HepG2 (cell line): Measurements from ENCODE around the gene CHMP1A. TPM values are rescaled to one million over a fixed set of nuclear protein-coding genes. Genes with fewer than 3 reads are reported as not detected.

Source experiments
- ATAC-seq: fragments of 200-7000 bp; cut with Tn5 transposase; 3 replicates; pipeline ENCODE4 v1.9.1; 2020; ENCODE audit warnings: mild to moderate bottlenecking, moderate library complexity
- BruUV-seq: library from RNA; stranded (reverse); fragments of 400-500 nt; replicated peaks from 2 replicates; lab custom pipeline; 2021; lab: Mats Ljungman, UMichigan
- CTCF ChIA-PET: fragments of 300-600 bp; formaldehyde crosslinking; extraction: SDS; loops from one replicate; lab custom pipeline; 2021; ENCODE audit warnings: low total read pairs, inconsistent platforms, low intra/inter-chr PET ratio; lab: Yijun Ruan, JAX
- POLR2A ChIA-PET: fragments of 350-600 bp; sonication (Branson Sonifier 250); formaldehyde crosslinking; loops from one replicate; lab custom pipeline; 2020; ENCODE audit warnings: antibody characterized with exemption, inconsistent platforms; lab: Yijun Ruan, JAX
- DNase-seq: peaks from one replicate; pipeline ENCODE4 v3.0.0-alpha.2; 2015; ENCODE audit warnings: low spot score
- FAIRE-seq: peaks from 3 replicates; lab custom pipeline; 2011; peaks lifted over from hg19 to GRCh38; lab: Jason Lieb, UNC
- H2AFZ ChIP-seq: one replicate; pipeline ENCODE4 v1.6.1; 2011; ENCODE audit warnings: low read length, inconsistent platforms
- H3K27ac ChIP-seq: fragments of 300-600 bp; 3 replicates; pipeline ENCODE4 v1.8.0; 2011; ENCODE audit warnings: mixed run types, mild to moderate bottlenecking, mixed read lengths, low read length, inconsistent platforms; ENCODE audit not compliant: insufficient read depth; ENCODE audit errors: extremely low read length
- H3K27me3 ChIP-seq, 2 experiments: fragments of 200-600 bp in 1 of 2; 2 replicates in 1 of 2; 3 replicates in 1 of 2; pipeline versions ENCODE4 v1.6.0 to v1.8.0; 2011; ENCODE audit warnings: low read length in 2 of 2, mild to moderate bottlenecking in 2 of 2, moderate library complexity in 2 of 2, inconsistent platforms in 1 of 2; ENCODE audit not compliant: insufficient read depth in 2 of 2, control insufficient read depth in 1 of 2
- H3K36me3 ChIP-seq, 2 experiments: fragments of 200-600 bp in 1 of 2; replicated peaks in 1 of 2; 2 replicates in 1 of 2; 3 replicates in 1 of 2; pipeline versions ENCODE4 v1.5.1 to v1.8.0; 2011; ENCODE audit warnings: low read length in 2 of 2, inconsistent platforms in 1 of 2; ENCODE audit not compliant: insufficient read depth in 2 of 2, control insufficient read depth in 1 of 2
- H3K4me1 ChIP-seq: 2 replicates; pipeline ENCODE4 v1.5.1; 2012; ENCODE audit warnings: low read length, inconsistent platforms; ENCODE audit not compliant: insufficient read depth
- H3K4me2 ChIP-seq: 2 replicates; pipeline ENCODE4 v1.6.0; 2011; ENCODE audit warnings: low read depth, low read length, inconsistent platforms
- H3K4me3 ChIP-seq, 3 experiments: fragments of 200-600 bp in 1 of 3; sonication (generic), shearing (Covaris generic) in 1 of 3; replicated peaks in 1 of 3; 2 replicates each; pipeline ENCODE4 v1.5.1; 2011 to 2016; ENCODE audit warnings: low read length in 3 of 3, inconsistent platforms in 2 of 3, low read depth in 2 of 3, mild to moderate bottlenecking in 2 of 3, control low read depth in 1 of 3, mixed read lengths in 1 of 3; ENCODE audit not compliant: insufficient read depth in 1 of 3
- H3K79me2 ChIP-seq: one replicate; pipeline ENCODE4 v1.6.1; 2011; ENCODE audit warnings: low read length, inconsistent platforms; ENCODE audit not compliant: insufficient read depth
- H3K9ac ChIP-seq: 2 replicates; pipeline ENCODE4 v1.6.0; 2011; ENCODE audit warnings: mild to moderate bottlenecking, low read depth, low read length, inconsistent platforms; ENCODE audit not compliant: insufficient read depth
- H3K9me3 ChIP-seq: 2 replicates; pipeline ENCODE4 v1.5.1; 2012; ENCODE audit warnings: mild to moderate bottlenecking, low read length
- H4K20me1 ChIP-seq: 2 replicates; pipeline ENCODE4 v1.6.0; 2011; ENCODE audit warnings: inconsistent platforms, mild to moderate bottlenecking, low read length, moderate library complexity; ENCODE audit not compliant: insufficient read depth
- CAMTA2 ChIP-seq: sonication (generic); formaldehyde crosslinking; IDR thresholded peaks from 2 replicates; pipeline ENCODE4 v1.4.0; 2020; ENCODE audit warnings: mild to moderate bottlenecking, missing genetic modification reagents, borderline replicate concordance
- FOXJ3 ChIP-seq: sonication (generic); formaldehyde crosslinking; IDR thresholded peaks from 2 replicates; pipeline ENCODE4 v1.4.0; 2020; ENCODE audit warnings: missing genetic modification reagents, mild to moderate bottlenecking, borderline replicate concordance
- HBP1 ChIP-seq: IDR thresholded peaks from 2 replicates; pipeline ENCODE4 v1.6.1; 2016; ENCODE audit warnings: low read depth, control low read depth
- HNF4G ChIP-seq, 2 experiments: sonication (generic) in 1 of 2; formaldehyde crosslinking in 1 of 2; IDR thresholded peaks; 2 replicates each; pipeline versions ENCODE4 v1.4.0 to v1.6.1; 2011 to 2020; ENCODE audit warnings: borderline replicate concordance in 2 of 2, low read depth in 2 of 2, mild to moderate bottlenecking in 2 of 2, low read length in 1 of 2, missing genetic modification reagents in 1 of 2, moderate library complexity in 1 of 2
- MED1 ChIP-seq: sonication (generic); formaldehyde crosslinking; IDR thresholded peaks from 2 replicates; pipeline ENCODE4 v1.4.0; 2020; ENCODE audit warnings: missing genetic modification reagents
- NR2F2 ChIP-seq: IDR thresholded peaks from 2 replicates; pipeline ENCODE4 v1.6.1; 2012; ENCODE audit warnings: low read depth, inconsistent platforms, borderline replicate concordance
- RAD21 ChIP-seq: fragments of 450-650 bp; formaldehyde crosslinking; IDR thresholded peaks from 2 replicates; pipeline ENCODE4 v1.5.0; 2020; ENCODE audit warnings: mild to moderate bottlenecking
- RBAK ChIP-seq: sonication (generic); formaldehyde crosslinking; IDR thresholded peaks from 2 replicates; pipeline ENCODE4 v1.5.1; 2020; ENCODE audit warnings: mild to moderate bottlenecking, missing genetic modification reagents
- RXRB ChIP-seq: IDR thresholded peaks from 2 replicates; pipeline ENCODE4 v1.6.1; 2016; ENCODE audit warnings: borderline replicate concordance, missing genetic modification reagents, missing compliant biosample characterization
- SOX6 ChIP-seq, 2 experiments: fragments of 450-650 bp in 1 of 2; sonication (generic) in 1 of 2; formaldehyde crosslinking in 1 of 2; IDR thresholded peaks; 2 replicates each; pipeline versions ENCODE4 v1.4.0 to v1.6.1; 2017 to 2020; ENCODE audit warnings: antibody characterized with exemption in 1 of 2, mild to moderate bottlenecking in 1 of 2, missing genetic modification reagents in 1 of 2
- TARDBP ChIP-seq: sonication (generic); formaldehyde crosslinking; IDR thresholded peaks from 2 replicates; pipeline ENCODE4 v1.8.0; 2022; ENCODE audit warnings: mild to moderate bottlenecking, missing genetic modification reagents
- TOE1 ChIP-seq: sonication (generic); formaldehyde crosslinking; IDR thresholded peaks from 2 replicates; pipeline ENCODE4 v1.4.0; 2020; ENCODE audit warnings: mild to moderate bottlenecking, missing genetic modification reagents
- ZNF230 ChIP-seq: sonication (generic); formaldehyde crosslinking; IDR thresholded peaks from 2 replicates; pipeline ENCODE4 v1.4.0; 2020; ENCODE audit warnings: mild to moderate bottlenecking, missing genetic modification reagents
- ZNF556 ChIP-seq: sonication (generic); formaldehyde crosslinking; IDR thresholded peaks from 2 replicates; pipeline ENCODE4 v1.4.0; 2020; ENCODE audit warnings: mild to moderate bottlenecking, missing genetic modification reagents, borderline replicate concordance
- ZNF564 ChIP-seq: sonication (generic); formaldehyde crosslinking; IDR thresholded peaks from 2 replicates; pipeline ENCODE4 v1.8.1; 2023; ENCODE audit warnings: mild to moderate bottlenecking, missing genetic modification reagents
- ZNF724P ChIP-seq: sonication (generic); formaldehyde crosslinking; IDR thresholded peaks from 2 replicates; pipeline ENCODE4 v1.8.0; 2022; ENCODE audit warnings: missing genetic modification reagents, borderline replicate concordance
- ZNF772 ChIP-seq: sonication (generic); formaldehyde crosslinking; IDR thresholded peaks from 2 replicates; pipeline ENCODE4 v1.5.0; 2020; ENCODE audit warnings: mild to moderate bottlenecking, missing genetic modification reagents
- WGBS: methylation state at CpG from one replicate; pipeline ENCODE4 v1.1.6; 2017; ENCODE audit warnings: low lambda C conversion rate; 5-methylcytosine and 5-hydroxymethylcytosine counted together
- in situ Hi-C: cut with HindIII; loops from 2 replicates; pipeline ENCODE4 v1.10.0; 2017; ENCODE audit warnings: low pct_unique_long_range_greater_than_20kb; ENCODE audit not compliant: extremely low pct_ligation_motif_present
- intact Hi-C: fragments of 100-400 bp; cut with micrococcal nuclease; formaldehyde crosslinking; loops from one replicate; pipeline ENCODE4 v1.10.0; 2022; ENCODE audit not compliant: unreplicated experiment
- polyA plus RNA-seq, 8 experiments: library from polyadenylated mRNA; depleted of rRNA in 3 of 8; stranded (reverse) in 7 of 8; unstranded in 1 of 8; fragments of >200 nt; fragmentation: Illumina TruSeq in 4 of 8; extraction: Trizol in 4 of 8; gene quantifications; 2 replicates each; pipeline versions ENCODE4 v1.2.1 to v1.2.3, GENCODE V29; 2011 to 2016; ENCODE audit warnings: low read depth in 4 of 8, missing spikeins in 1 of 8, mixed read lengths in 1 of 8; ENCODE audit not compliant: insufficient read depth in 1 of 8
- total RNA-seq, 5 experiments: library from RNA; depleted of rRNA; stranded (reverse); fragments of >200 nt; fragmentation: Illumina TruSeq; extraction: Trizol; gene quantifications; 2 replicates each; pipeline ENCODE4 v1.2.3, GENCODE V29; 2016; ENCODE audit warnings: low read depth in 1 of 5
- TF ChIP-seq, protein P1 (sequence below): sonication (generic); formaldehyde crosslinking; IDR thresholded peaks from 2 replicates; pipeline ENCODE4 v1.4.0; 2020; ENCODE audit warnings: low read depth, mild to moderate bottlenecking, missing genetic modification reagents
- TF ChIP-seq, protein P2 (sequence below): IDR thresholded peaks from 2 replicates; pipeline ENCODE4 v1.6.1; 2016; ENCODE audit warnings: mild to moderate bottlenecking, missing biosample characterization, missing genetic modification reagents

CHMP1A gene
- total and polyA plus RNA-seq, 2 of the 13 experiments (the other 11 are each of a cell fraction or from before 2014, with no cell fraction given) = 69.4 to 73.3 TPM

- Histone ChIP-seq H3K9ac (peak overlapping the region; percentile 29; the same call in 1 of the 2 replicates), H3K4me3 (peak overlapping the region in 2 of 3 experiments; percentile 17 to 18; a peak in 3 of 6 replicates), H3K36me3 (peaks cover 5 to 12% of the 10 kb centered on the region in 2 experiments; a peak in 2 of 5 replicates), H4K20me1 (no peaks in the 10 kb centered on the region), H3K4me2 (peak overlapping the region; percentile 56), H3K79me2 (peaks cover under 1% of the 10 kb centered on the region), H2AFZ (no peak overlapping the region), H3K27ac (peak overlapping the region; percentile 30), H3K9me3 (no peaks in the 10 kb centered on the region), H3K4me1 (peaks cover 71% of the 10 kb centered on the region), H3K27me3 (no peaks in the 10 kb centered on the region)
- ATAC-seq (peak; percentile 49), FAIRE-seq (peak; percentile 43), DNase-seq (peak; percentile 32)
- ChIA-PET CTCF (no interaction called here), POLR2A (interaction anchor here (0.7 to 1.8 kb wide), 5 partner anchors 9 to 225 kb away, joined by 3 to 8 read pairs (median 5); partner anchors contain the start of genes MC1R and TCF25)
- BruUV-seq = no TSS peak
- intact Hi-C loops = no loop called here
- in situ Hi-C loops = no loop called here
- WGBS = 66% methylated on average over 16 of the region's 32 CpGs
- TF ChIP-seq, protein P1, sequence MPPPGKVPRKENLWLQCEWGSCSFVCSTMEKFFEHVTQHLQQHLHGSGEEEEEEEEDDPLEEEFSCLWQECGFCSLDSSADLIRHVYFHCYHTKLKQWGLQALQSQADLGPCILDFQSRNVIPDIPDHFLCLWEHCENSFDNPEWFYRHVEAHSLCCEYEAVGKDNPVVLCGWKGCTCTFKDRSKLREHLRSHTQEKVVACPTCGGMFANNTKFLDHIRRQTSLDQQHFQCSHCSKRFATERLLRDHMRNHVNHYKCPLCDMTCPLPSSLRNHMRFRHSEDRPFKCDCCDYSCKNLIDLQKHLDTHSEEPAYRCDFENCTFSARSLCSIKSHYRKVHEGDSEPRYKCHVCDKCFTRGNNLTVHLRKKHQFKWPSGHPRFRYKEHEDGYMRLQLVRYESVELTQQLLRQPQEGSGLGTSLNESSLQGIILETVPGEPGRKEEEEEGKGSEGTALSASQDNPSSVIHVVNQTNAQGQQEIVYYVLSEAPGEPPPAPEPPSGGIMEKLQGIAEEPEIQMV (CRISPR knock-in tag) = peak; percentile 21; the same call in 1 of the 2 replicates
- TF ChIP-seq ZNF772 (CRISPR knock-in tag) (no peak; the same call in 1 of the 2 replicates), MED1 (CRISPR knock-in tag) (peak; percentile 66), RAD21 (CRISPR knock-in tag) (no peak), ZNF556 (CRISPR knock-in tag) (no peak; the same call in 1 of the 2 replicates), NR2F2 (peak; percentile 85; the same call in 1 of the 2 replicates), TARDBP (peak; percentile 52; the same call in 1 of the 2 replicates), ZNF724P (peak; percentile 50; the same call in 1 of the 2 replicates), ZNF230 (CRISPR knock-in tag) (peak; percentile 4; the same call in 1 of the 2 replicates), FOXJ3 (CRISPR knock-in tag) (no peak), TOE1 (CRISPR knock-in tag) (no peak), RXRB (CRISPR knock-in tag) (peak; percentile 95), CAMTA2 (CRISPR knock-in tag) (no peak), SOX6 (IDR thresholded peaks at IDR 0.05) (no peak), SOX6 (CRISPR knock-in tag; IDR thresholded peaks at IDR 0.05) (peak; percentile 67), HBP1 (CRISPR knock-in tag) (no peak; the same call in 1 of the 2 replicates), RBAK (peak; percentile 54; the same call in 1 of the 2 replicates), ZNF564 (CRISPR knock-in tag) (no peak; the same call in 1 of the 2 replicates), HNF4G (IDR thresholded peaks at IDR 0.05; ENCODE audit: borderline replicate concordance, low read depth, low read length) (peak; percentile 10; the same call in 1 of the 2 replicates), HNF4G (CRISPR knock-in tag; IDR thresholded peaks at IDR 0.05; ENCODE audit: borderline replicate concordance, low read depth) (no peak)
- TF ChIP-seq, protein P2, sequence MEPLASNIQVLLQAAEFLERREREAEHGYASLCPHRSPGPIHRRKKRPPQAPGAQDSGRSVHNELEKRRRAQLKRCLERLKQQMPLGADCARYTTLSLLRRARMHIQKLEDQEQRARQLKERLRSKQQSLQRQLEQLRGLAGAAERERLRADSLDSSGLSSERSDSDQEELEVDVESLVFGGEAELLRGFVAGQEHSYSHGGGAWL = no peak; the same call in 1 of the 2 replicates
Measured at GRCh38 chr16:89693931-89694783, 36.6 kb upstream of the CHMP1A start.
